Stimulated activated CD4-positive, alpha-beta T cell treated with anti-CD3 and anti-CD28 coated beads, Interleukin-15, amount 100 ng/mL, for 24 hours (primary cell): ENCODE results near the gene GPR68.
"Not testable (repeated sequence)": the region's sequence is repeated elsewhere in the genome, so short reads cannot be mapped to it uniquely, and the experiment has no call there.

ENCODE experiments used
- DNase-seq: peaks from one replicate; pipeline ENCODE4 v3.0.0-alpha.2; 2020

Gene GPR68

GRCh38 chr14:91187271-91187670 lies 57.2 kb downstream of the GPR68 start:
- DNase-seq = no peak

GRCh38 chr14:91186515-91187066 lies 57.9 kb downstream of the GPR68 start:
- DNase-seq = no peak

- DNase-seq = no peak
Measured at GRCh38 chr14:91185721-91186120, 58.8 kb downstream of the GPR68 start.

GRCh38 chr14:91184559-91184958 lies 59.9 kb downstream of the GPR68 start:
- no peak for DNase-seq

- DNase-seq = not testable (repeated sequence)
Measured at GRCh38 chr14:91182753-91183152, 61.8 kb downstream of the GPR68 start.
